IPS-18a (cell line): ENCODE results near the gene CDC37L1.

Experiments used
- H3K27ac ChIP-seq: one replicate; pipeline ENCODE4 v1.5.1; 2013; ENCODE audit warnings: low read length
- H3K27me3 ChIP-seq: one replicate; pipeline ENCODE4 v1.6.1; 2013; ENCODE audit warnings: mild to moderate bottlenecking, low read length; ENCODE audit not compliant: control insufficient read depth, insufficient read depth
- H3K36me3 ChIP-seq: one replicate; pipeline ENCODE4 v1.6.1; 2013; ENCODE audit warnings: low read depth, low read length; ENCODE audit not compliant: control insufficient read depth
- H3K4me1 ChIP-seq: one replicate; pipeline ENCODE4 v1.6.1; 2013; ENCODE audit warnings: low read depth, low read length; ENCODE audit not compliant: control insufficient read depth
- H3K4me3 ChIP-seq: one replicate; pipeline ENCODE4 v1.5.1; 2013; ENCODE audit warnings: low read length
- H3K9ac ChIP-seq: one replicate; pipeline ENCODE4 v1.6.1; 2013; ENCODE audit warnings: mild to moderate bottlenecking, low read length, moderate library complexity
- H3K9me3 ChIP-seq: one replicate; pipeline ENCODE4 v1.6.1; 2013; ENCODE audit warnings: low read depth, low read length; ENCODE audit not compliant: control insufficient read depth

CDC37L1 gene

DNA sequence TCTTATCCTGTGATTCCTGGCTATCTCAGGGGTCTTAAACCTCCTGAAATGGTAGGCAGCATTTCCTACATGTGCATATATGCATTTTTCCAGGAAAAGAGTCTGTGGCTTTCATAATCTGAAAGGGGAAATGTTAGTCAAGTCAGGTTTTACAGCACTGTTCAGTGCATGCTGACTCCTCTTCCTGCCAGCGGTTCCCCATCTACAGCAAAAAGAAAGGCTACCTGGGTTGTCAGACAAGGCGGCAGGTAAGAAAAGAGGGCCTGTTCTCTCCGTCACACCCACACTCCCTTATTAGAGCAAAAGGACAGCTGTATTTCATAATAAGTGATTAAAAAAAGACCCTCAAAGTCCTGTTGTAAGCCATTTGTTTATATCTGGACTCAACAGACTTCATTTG is 8.8 kb upstream of the CDC37L1 start:
- Histone ChIP-seq H3K36me3 (no peaks in the 10 kb centered on the region), H3K4me1 (peaks cover 13% of the 10 kb centered on the region), H3K9ac (no peak overlapping the region), H3K27me3 (peaks cover 13% of the 10 kb centered on the region), H3K4me3 (no peak overlapping the region), H3K27ac (no peak overlapping the region), H3K9me3 (no peaks in the 10 kb centered on the region)

- no peak overlapping the region for H3K9ac ChIP-seq
- peaks cover 7% of the 10 kb centered on the region for H3K27me3 ChIP-seq
- no peak overlapping the region for H3K27ac ChIP-seq
- H3K36me3 ChIP-seq, result no peaks in the 10 kb centered on the region
- H3K4me1 ChIP-seq, result peaks cover 7% of the 10 kb centered on the region
- H3K4me3 ChIP-seq, result no peak overlapping the region
- H3K9me3 ChIP-seq, result no peaks in the 10 kb centered on the region
These were observed 7.6 kb upstream of the CDC37L1 start for GRCh38 chr9:4671737-4672136.

DNA sequence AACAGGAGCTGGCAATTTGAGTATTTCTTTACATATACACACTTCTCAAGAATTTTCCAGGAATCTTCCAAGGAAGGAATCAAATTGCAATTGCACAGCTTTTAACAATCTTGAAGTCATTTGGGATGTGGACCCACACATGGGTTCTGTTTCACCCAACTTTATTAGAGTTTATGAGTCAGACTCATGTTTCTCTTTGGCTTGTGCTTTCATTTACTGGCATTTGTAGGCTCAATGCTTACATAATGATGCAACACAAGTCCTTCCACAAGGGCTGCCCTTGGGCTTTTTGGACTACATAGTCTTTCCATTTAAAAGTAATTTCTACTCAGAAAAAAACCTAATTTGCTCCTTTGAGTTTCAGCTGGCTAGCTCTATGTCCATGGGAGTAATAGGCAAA is 4.6 kb upstream of the CDC37L1 start:
- no peak overlapping the region for H3K9ac ChIP-seq
- H3K27me3 ChIP-seq, result no peaks in the 10 kb centered on the region
- H3K4me1 ChIP-seq, result peaks cover 20% of the 10 kb centered on the region
- H3K36me3 ChIP-seq, result no peaks in the 10 kb centered on the region
- no peak overlapping the region for H3K27ac ChIP-seq
- no peak overlapping the region for H3K4me3 ChIP-seq
- H3K9me3 ChIP-seq, result no peaks in the 10 kb centered on the region

- peaks cover 16% of the 10 kb centered on the region for H3K4me1 ChIP-seq
- no peaks in the 10 kb centered on the region for H3K27me3 ChIP-seq
- no peak overlapping the region for H3K9ac ChIP-seq
- no peak overlapping the region for H3K4me3 ChIP-seq
- H3K9me3 ChIP-seq, result no peaks in the 10 kb centered on the region
- H3K36me3 ChIP-seq, result no peaks in the 10 kb centered on the region
- H3K27ac ChIP-seq, result no peak overlapping the region
These were observed 2.0 kb upstream of the CDC37L1 start for GRCh38 chr9:4677392-4677791.

DNA sequence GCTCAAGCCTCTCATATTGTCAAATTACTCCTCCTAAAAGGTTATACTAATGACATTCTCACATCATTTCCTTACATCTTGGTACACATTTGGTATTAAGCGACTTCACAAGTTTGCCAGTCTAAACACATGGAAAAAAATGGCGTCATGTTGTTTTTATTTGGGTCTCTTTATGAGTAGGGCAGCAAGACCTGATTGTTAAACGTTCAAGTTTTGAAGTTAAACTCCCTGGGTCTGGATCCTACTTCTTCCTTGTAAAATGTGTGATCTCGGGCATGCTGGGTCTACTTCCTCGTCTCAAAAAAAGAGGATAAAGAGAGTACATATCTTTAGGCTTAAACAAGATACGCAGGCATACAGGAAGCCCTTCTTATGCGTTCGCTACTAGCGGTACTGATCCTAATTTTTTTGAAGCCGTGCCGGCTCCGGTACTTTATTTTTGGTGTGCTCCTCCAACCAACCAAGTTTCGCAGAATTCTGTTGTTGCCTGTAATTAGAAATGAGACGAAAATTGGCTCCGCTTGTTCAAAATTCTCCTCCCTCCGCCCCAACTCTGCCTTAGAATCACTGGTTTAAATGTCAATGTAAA is 596 bp upstream of the CDC37L1 start:
- H3K27me3 ChIP-seq, result no peaks in the 10 kb centered on the region
- no peaks in the 10 kb centered on the region for H3K9me3 ChIP-seq
- peaks cover 16% of the 10 kb centered on the region for H3K4me1 ChIP-seq
- no peaks in the 10 kb centered on the region for H3K36me3 ChIP-seq
- peak overlapping the region; percentile 94 for H3K9ac ChIP-seq
- H3K27ac ChIP-seq, result peak overlapping the region; percentile 92
- H3K4me3 ChIP-seq, result peak overlapping the region; percentile 84

DNA sequence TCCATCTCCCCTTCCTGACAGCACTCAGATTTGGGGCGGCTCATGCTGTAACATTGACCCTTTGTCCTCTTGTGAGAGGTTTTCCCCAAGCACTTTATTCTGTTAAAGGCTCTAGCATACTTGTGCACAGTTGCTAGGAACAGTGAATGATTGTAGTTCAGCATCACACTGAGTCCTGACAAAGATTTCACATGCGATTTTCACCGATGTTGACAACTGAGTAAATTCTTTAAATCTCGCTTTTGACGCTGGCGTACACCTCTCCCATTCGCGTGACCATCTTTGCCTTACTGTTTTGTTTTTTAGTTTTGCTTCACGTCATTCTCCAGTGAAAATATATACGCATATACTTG is 780 bp downstream of the CDC37L1 start:
- Histone ChIP-seq H3K9me3 (no peaks in the 10 kb centered on the region), H3K36me3 (peaks cover 7% of the 10 kb centered on the region), H3K4me3 (peak overlapping the region; percentile 84), H3K9ac (peak overlapping the region; percentile 94), H3K27ac (no peak overlapping the region), H3K4me1 (peaks cover 16% of the 10 kb centered on the region), H3K27me3 (no peaks in the 10 kb centered on the region)

GRCh38 chr9:4680750-4681149 is 1.4 kb downstream of the CDC37L1 start:
- Histone ChIP-seq H3K9ac (peak overlapping the region; percentile 94), H3K4me3 (peak overlapping the region; percentile 84), H3K27me3 (no peaks in the 10 kb centered on the region), H3K4me1 (peaks cover 16% of the 10 kb centered on the region), H3K27ac (no peak overlapping the region), H3K9me3 (no peaks in the 10 kb centered on the region), H3K36me3 (peaks cover 11% of the 10 kb centered on the region)

GRCh38 chr9:4684820-4685219 is 5.5 kb downstream of the CDC37L1 start:
- H3K4me3 ChIP-seq, result no peak overlapping the region
- H3K9me3 ChIP-seq, result no peaks in the 10 kb centered on the region
- H3K4me1 ChIP-seq, result peaks cover 3% of the 10 kb centered on the region
- H3K9ac ChIP-seq, result no peak overlapping the region
- H3K27ac ChIP-seq, result no peak overlapping the region
- H3K27me3 ChIP-seq, result no peaks in the 10 kb centered on the region
- H3K36me3 ChIP-seq, result peaks cover 21% of the 10 kb centered on the region

DNA sequence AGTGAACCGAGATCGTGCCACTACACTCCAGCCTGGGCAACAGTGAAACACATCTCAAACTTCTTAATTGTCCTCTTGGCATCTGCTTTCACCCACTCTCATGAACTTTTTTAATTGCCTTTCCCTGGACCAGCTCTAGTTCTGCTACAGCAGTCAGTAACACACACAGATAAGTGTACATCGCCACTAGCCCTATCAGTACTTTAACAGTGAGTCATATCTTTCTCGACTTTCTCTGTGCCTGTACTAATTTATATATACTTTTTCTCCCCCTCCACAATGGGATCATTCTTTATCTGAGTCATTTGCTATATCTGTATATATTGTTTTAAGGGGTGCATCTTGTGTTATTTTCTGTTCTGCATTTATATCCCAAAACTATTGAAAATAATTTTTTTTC is 6.7 kb downstream of the CDC37L1 start:
- Histone ChIP-seq H3K36me3 (peaks cover 29% of the 10 kb centered on the region), H3K9ac (no peak overlapping the region), H3K4me3 (no peak overlapping the region), H3K4me1 (no peaks in the 10 kb centered on the region), H3K9me3 (no peaks in the 10 kb centered on the region), H3K27me3 (no peaks in the 10 kb centered on the region), H3K27ac (no peak overlapping the region)

- Histone ChIP-seq H3K9ac (no peak overlapping the region), H3K27ac (no peak overlapping the region), H3K36me3 (peaks cover 32% of the 10 kb centered on the region)
These were observed 7.2 kb downstream of the CDC37L1 start for GRCh38 chr9:4686584-4686983.

GRCh38 chr9:4689021-4689420 is 9.7 kb downstream of the CDC37L1 start:
- Histone ChIP-seq H3K36me3 (peaks cover 32% of the 10 kb centered on the region), H3K27ac (no peak overlapping the region), H3K27me3 (no peaks in the 10 kb centered on the region), H3K9ac (no peak overlapping the region), H3K4me1 (no peaks in the 10 kb centered on the region), H3K4me3 (no peak overlapping the region), H3K9me3 (no peaks in the 10 kb centered on the region)

More at GRCh38 chr9:4686584-4686983, 7.2 kb downstream of the CDC37L1 start:
- Histone ChIP-seq H3K27me3 (no peaks in the 10 kb centered on the region), H3K4me1 (no peaks in the 10 kb centered on the region), H3K4me3 (no peak overlapping the region), H3K9me3 (no peaks in the 10 kb centered on the region)

DNA sequence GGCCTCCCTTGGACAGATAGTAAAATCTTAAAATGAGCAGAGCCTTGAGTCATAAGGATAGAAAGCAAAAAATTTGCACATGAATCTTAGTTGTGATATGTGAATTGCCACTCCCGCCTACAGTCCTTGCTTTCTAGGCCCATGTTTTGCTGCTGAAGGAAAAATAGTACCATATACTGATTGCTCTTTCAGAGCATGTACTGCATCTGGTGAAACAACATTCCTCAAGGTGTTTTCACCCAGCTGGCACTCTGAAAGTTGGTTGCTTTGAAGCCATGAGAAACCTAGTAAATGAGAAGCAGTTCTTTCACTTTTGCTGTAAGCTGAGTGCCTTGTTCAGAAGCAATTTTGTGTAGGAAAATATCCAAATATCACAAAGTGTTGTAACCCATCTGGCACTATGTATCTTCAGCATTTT is 10.3 kb downstream of the CDC37L1 start:
- Histone ChIP-seq H3K36me3 (peaks cover 30% of the 10 kb centered on the region), H3K4me1 (no peaks in the 10 kb centered on the region), H3K9ac (no peak overlapping the region), H3K27me3 (no peaks in the 10 kb centered on the region), H3K4me3 (no peak overlapping the region), H3K9me3 (no peaks in the 10 kb centered on the region), H3K27ac (no peak overlapping the region)
